Measurements from ENCODE around the gene BST1.

The BST1 gene

GRCh38 chr4:15707363-15707715, 4.5 kb downstream of the BST1 start:
- Histone ChIP-seq H3K27me3 (ENCODE audit: insufficient read depth, poor library complexity, severe bottlenecking) (no peaks in the 10 kb centered on the region), H3K27ac (replicated peaks) (no peak overlapping the region), H3K4me3 (replicated peaks; ENCODE audit: insufficient read depth, low read length) (no peak overlapping the region)
- no peak for DNase-seq (ENCODE audit: low read depth in 1 of 2, low spot score in 1 of 2)
- TF ChIP-seq CTCF (IDR thresholded peaks at IDR 0.05; ENCODE audit: insufficient read depth, low read length) = no peak
- no peak for TF ChIP-seq REST (IDR thresholded peaks at IDR 0.05; ENCODE audit: insufficient replicate concordance, low read depth)
- no peak for TF ChIP-seq SPI1 (IDR thresholded peaks at IDR 0.05; ENCODE audit: borderline replicate concordance, low read depth)
- TF ChIP-seq GABPA (IDR thresholded peaks at IDR 0.05; ENCODE audit: low read depth) = no peak
- no peak for TF ChIP-seq POLR2AphosphoS5 (IDR thresholded peaks at IDR 0.05; ENCODE audit: low read depth)

- DNase-seq (ENCODE audit: low read depth in 1 of 2, low spot score in 1 of 2) = no peak
- H3K27ac ChIP-seq (replicated peaks) = no peak overlapping the region
- no peak for TF ChIP-seq CTCF (IDR thresholded peaks at IDR 0.05; ENCODE audit: insufficient read depth, low read length)
- no peak for TF ChIP-seq REST (IDR thresholded peaks at IDR 0.05; ENCODE audit: insufficient replicate concordance, low read depth)
- no peak for TF ChIP-seq SPI1 (IDR thresholded peaks at IDR 0.05; ENCODE audit: borderline replicate concordance, low read depth)
- TF ChIP-seq POLR2AphosphoS5 (IDR thresholded peaks at IDR 0.05; ENCODE audit: low read depth) = no peak
- TF ChIP-seq GABPA (IDR thresholded peaks at IDR 0.05; ENCODE audit: low read depth) = no peak
- H3K4me3 ChIP-seq (replicated peaks; ENCODE audit: insufficient read depth, low read length) = no peak overlapping the region
- H3K27me3 ChIP-seq (ENCODE audit: insufficient read depth, poor library complexity, severe bottlenecking) = no peaks in the 10 kb centered on the region
These were observed 8.9 kb downstream of the BST1 start for GRCh38 chr4:15711762-15712161.

- Histone ChIP-seq H3K4me3 (replicated peaks; ENCODE audit: insufficient read depth, low read length) (no peak overlapping the region), H3K27me3 (ENCODE audit: insufficient read depth, poor library complexity, severe bottlenecking) (no peaks in the 10 kb centered on the region), H3K27ac (replicated peaks) (no peak overlapping the region)
- TF ChIP-seq CTCF (IDR thresholded peaks at IDR 0.05; ENCODE audit: insufficient read depth, low read length) = no peak
- no peak for TF ChIP-seq SPI1 (IDR thresholded peaks at IDR 0.05; ENCODE audit: borderline replicate concordance, low read depth)
- DNase-seq (ENCODE audit: low read depth in 1 of 2, low spot score in 1 of 2) = no peak
These were observed 9.3 kb downstream of the BST1 start for GRCh38 chr4:15712214-15712613.

GRCh38 chr4:15714141-15714540, 11.3 kb downstream of the BST1 start:
- Histone ChIP-seq H3K27ac (replicated peaks) (no peak overlapping the region), H3K27me3 (ENCODE audit: insufficient read depth, poor library complexity, severe bottlenecking) (no peaks in the 10 kb centered on the region), H3K4me3 (replicated peaks; ENCODE audit: insufficient read depth, low read length) (no peak overlapping the region)
- TF ChIP-seq CTCF (IDR thresholded peaks at IDR 0.05; ENCODE audit: insufficient read depth, low read length) = no peak
- TF ChIP-seq REST (IDR thresholded peaks at IDR 0.05; ENCODE audit: insufficient replicate concordance, low read depth) = no peak
- no peak for DNase-seq (ENCODE audit: low read depth in 1 of 2, low spot score in 1 of 2)

All from HL-60 (cell line).